CD4-positive, CD25-positive, alpha-beta regulatory T cell (primary cell): ENCODE data around the gene DNAH9. TPM values are rescaled to one million over a fixed set of nuclear protein-coding genes. Genes with fewer than 3 reads are reported as not detected.
A peak's percentile ranks its signal among the peaks of the same experiment; 100 is the strongest.

Experiments
- ATAC-seq, 2 donors: fragments of 150-1000 bp; cut with Tn5 transposase; one replicate each; pipeline ENCODE4 v1.10.0; 2021; ENCODE audit warnings: low read depth in 2 of 2, moderate number of reproducible peaks in 2 of 2, moderate library complexity in 1 of 2
- DNase-seq, 3 donors: peaks; one replicate each; pipeline versions ENCODE4 v3.0.0 to v3.0.0-alpha.2; 2012 to 2022; ENCODE audit warnings: mixed read lengths in 1 of 3
- H3K27ac ChIP-seq: one replicate; pipeline ENCODE4 v1.7.0; 2013; ENCODE audit warnings: mild to moderate bottlenecking, low read length; ENCODE audit not compliant: insufficient read depth, poor library complexity, severe bottlenecking
- H3K27me3 ChIP-seq: one replicate; pipeline ENCODE4 v1.7.0; 2013; ENCODE audit warnings: low read length; ENCODE audit not compliant: control insufficient read depth, insufficient read depth
- H3K36me3 ChIP-seq: one replicate; pipeline ENCODE4 v1.7.0; 2013; ENCODE audit warnings: mild to moderate bottlenecking, low read length, moderate library complexity; ENCODE audit not compliant: control insufficient read depth, insufficient read depth
- H3K4me1 ChIP-seq: 2 replicates; pipeline ENCODE4 v1.7.0; 2013; ENCODE audit warnings: mild to moderate bottlenecking, low read length; ENCODE audit not compliant: insufficient read depth, control insufficient read depth, poor library complexity, severe bottlenecking
- H3K4me3 ChIP-seq: one replicate; pipeline ENCODE4 v1.7.0; 2013; ENCODE audit warnings: low read depth, mild to moderate bottlenecking, low read length, moderate library complexity
- H3K9me3 ChIP-seq, 2 experiments: 1 replicate in 1 of 2; 2 replicates in 1 of 2; pipeline ENCODE4 v1.7.0; 2013; ENCODE audit warnings: low read length in 2 of 2, mild to moderate bottlenecking in 1 of 2, moderate library complexity in 1 of 2; ENCODE audit not compliant: control insufficient read depth in 2 of 2
- H3K27ac Mint-ChIP-seq, 3 donors: one replicate each; pipeline ENCODE4 v1.8.0; 2020 to 2022; ENCODE audit warnings: mild to moderate bottlenecking in 3 of 3, mixed read lengths in 3 of 3, moderate library complexity in 2 of 3
- H3K27me3 Mint-ChIP-seq: one replicate; pipeline ENCODE4 v1.8.0; 2022; ENCODE audit warnings: mild to moderate bottlenecking, mixed read lengths
- H3K36me3 Mint-ChIP-seq: one replicate; pipeline ENCODE4 v1.8.0; 2020; ENCODE audit warnings: mixed read lengths
- H3K4me1 Mint-ChIP-seq, 4 donors: one replicate each; pipeline ENCODE4 v1.8.0; 2020 to 2022; ENCODE audit warnings: mixed read lengths in 4 of 4, mild to moderate bottlenecking in 1 of 4
- H3K4me3 Mint-ChIP-seq, 4 donors: one replicate each; pipeline ENCODE4 v1.8.0; 2020 to 2022; ENCODE audit warnings: mild to moderate bottlenecking in 4 of 4, mixed read lengths in 4 of 4, moderate library complexity in 3 of 4
- H3K9me3 Mint-ChIP-seq, 7 donors: one replicate each; pipeline ENCODE4 v1.8.0; 2020 to 2022; ENCODE audit warnings: mixed read lengths in 7 of 7, mild to moderate bottlenecking in 3 of 7, moderate library complexity in 2 of 7
- polyA plus RNA-seq, 4 donors: library from polyadenylated mRNA; unstranded; fragments of 300-500 nt; fragmentation: Illumina TruSeq; gene quantifications; one replicate each; pipeline ENCODE4 v1.2.3, GENCODE V29; 2021
- total RNA-seq: library from RNA; stranded (reverse); gene quantifications from one replicate; pipeline ENCODE4 v1.2.3, GENCODE V29; 2022

Gene DNAH9
- total and polyA plus RNA-seq, 5 donors from 2014 or later: not detected

DNA sequence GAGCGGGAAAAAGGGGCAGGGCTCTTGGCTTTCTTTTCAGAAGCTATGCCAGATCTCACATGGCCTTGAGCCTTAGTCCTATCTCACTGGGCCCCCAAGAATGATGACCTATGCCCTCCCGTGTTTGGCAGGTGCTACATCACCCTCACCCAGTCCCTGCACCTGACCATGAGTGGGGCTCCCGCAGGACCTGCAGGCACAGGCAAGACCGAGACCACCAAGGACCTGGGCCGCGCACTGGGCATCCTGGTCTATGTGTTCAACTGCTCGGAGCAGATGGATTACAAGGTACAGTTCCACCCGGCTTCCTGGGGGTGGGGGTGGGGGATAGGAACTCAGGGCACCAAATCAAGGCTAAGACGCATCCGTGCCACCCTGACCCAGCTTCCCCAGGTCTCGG, 120.9 kb downstream of the DNAH9 start:
- Histone ChIP-seq H3K4me3 (no peak overlapping the region), H3K36me3 (no peaks in the 10 kb centered on the region), H3K4me1 (no peaks in the 10 kb centered on the region), H3K27me3 (no peaks in the 10 kb centered on the region), H3K27ac (no peak overlapping the region), H3K9me3 (no peaks in the 10 kb centered on the region)
- Mint-ChIP-seq H3K4me1 (no peaks in the 10 kb centered on the region), H3K27ac (no peak overlapping the region), H3K4me3 (no peak overlapping the region), H3K9me3 (peaks cover 0 to 5% (median 2%) of the 10 kb centered on the region in 7 donors), H3K27me3 (no peaks in the 10 kb centered on the region), H3K36me3 (no peaks in the 10 kb centered on the region)
- no peak for DNase-seq
- ATAC-seq: no peak

DNA sequence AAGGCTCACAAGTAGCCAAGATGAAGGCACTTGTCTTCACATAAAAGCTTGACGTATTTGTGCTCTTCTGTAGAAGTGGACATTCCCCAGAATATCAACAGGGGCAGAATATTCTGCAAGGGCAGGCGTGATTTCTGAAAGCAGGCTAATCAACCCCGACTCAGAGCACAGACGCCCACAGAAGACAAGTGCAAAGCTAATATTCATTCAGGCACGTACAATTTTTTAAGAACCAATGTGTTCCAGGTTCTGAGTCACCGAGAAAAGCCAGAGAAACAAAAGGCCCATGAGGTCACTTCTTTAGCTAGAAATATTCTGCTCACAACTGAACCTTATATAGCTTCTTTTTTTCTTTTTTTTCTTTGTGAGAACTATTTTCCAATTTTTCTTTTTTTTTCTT, 121.6 kb downstream of the DNAH9 start:
- ATAC-seq (no peak), DNase-seq (no peak)
- Mint-ChIP-seq H3K27me3 (no peaks in the 10 kb centered on the region), H3K27ac (no peak overlapping the region), H3K36me3 (no peaks in the 10 kb centered on the region), H3K4me1 (no peaks in the 10 kb centered on the region), H3K9me3 (peaks cover 0 to 5% (median 2%) of the 10 kb centered on the region in 7 donors), H3K4me3 (no peak overlapping the region)
- Histone ChIP-seq H3K27me3 (no peaks in the 10 kb centered on the region), H3K4me1 (no peaks in the 10 kb centered on the region), H3K27ac (no peak overlapping the region), H3K9me3 (no peaks in the 10 kb centered on the region), H3K36me3 (no peaks in the 10 kb centered on the region), H3K4me3 (no peak overlapping the region)

DNA sequence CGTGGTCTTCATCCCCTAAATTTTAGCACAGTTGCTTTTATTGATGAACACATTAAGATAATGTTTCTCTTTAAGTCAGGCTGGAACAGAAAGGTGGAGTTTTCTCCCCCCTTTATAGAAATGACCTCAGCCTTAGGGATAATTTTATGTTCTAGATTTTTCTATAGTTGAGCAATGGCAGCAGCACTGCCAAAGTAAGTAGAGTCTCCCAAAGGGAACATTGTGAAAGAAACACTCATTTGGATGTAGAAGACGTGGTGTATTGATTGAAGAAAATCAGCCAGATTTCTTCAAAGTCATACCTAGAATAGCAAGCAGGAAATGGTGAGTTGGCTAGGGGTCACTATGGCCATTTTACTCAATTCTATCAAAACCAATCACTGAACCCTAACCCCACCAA, 122.5 kb downstream of the DNAH9 start:
- Histone ChIP-seq H3K4me1 (no peaks in the 10 kb centered on the region), H3K27ac (no peak overlapping the region), H3K27me3 (no peaks in the 10 kb centered on the region), H3K36me3 (no peaks in the 10 kb centered on the region), H3K4me3 (no peak overlapping the region), H3K9me3 (no peaks in the 10 kb centered on the region)
- H3K27ac Mint-ChIP-seq: no peak overlapping the region
- no peak overlapping the region for H3K4me3 Mint-ChIP-seq
- no peaks in the 10 kb centered on the region for H3K4me1 Mint-ChIP-seq
- H3K27me3 Mint-ChIP-seq: no peaks in the 10 kb centered on the region
- peaks cover 0 to 5% (median 2%) of the 10 kb centered on the region in 7 donors for H3K9me3 Mint-ChIP-seq
- no peaks in the 10 kb centered on the region for H3K36me3 Mint-ChIP-seq
- no peak for ATAC-seq
- DNase-seq: no peak

DNA sequence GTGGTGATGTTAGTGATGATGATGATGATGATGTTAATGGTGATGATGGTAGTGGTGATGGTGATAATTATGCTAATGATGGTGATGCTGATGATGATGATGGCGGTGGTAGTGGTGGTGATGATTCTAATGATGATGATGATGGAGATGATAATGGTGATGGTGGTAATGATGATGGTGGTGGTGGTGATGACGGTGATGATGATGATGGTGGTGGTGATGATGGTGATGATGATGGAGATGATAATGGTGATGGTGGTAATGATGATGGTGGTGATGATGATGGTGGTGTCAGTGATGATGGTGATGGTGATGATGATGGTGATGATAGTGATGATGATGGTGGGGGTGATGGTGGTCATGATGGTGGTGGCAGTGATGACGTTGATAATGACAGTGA, 132.5 kb downstream of the DNAH9 start:
- Histone ChIP-seq H3K36me3 (no peaks in the 10 kb centered on the region), H3K4me1 (no peaks in the 10 kb centered on the region), H3K9me3 (no peaks in the 10 kb centered on the region), H3K27ac (no peak overlapping the region), H3K4me3 (no peak overlapping the region), H3K27me3 (no peaks in the 10 kb centered on the region)
- H3K9me3 Mint-ChIP-seq: peaks cover 0 to 10% (median 5%) of the 10 kb centered on the region in 7 donors
- no peaks in the 10 kb centered on the region for H3K36me3 Mint-ChIP-seq
- H3K4me3 Mint-ChIP-seq: no peak overlapping the region
- H3K27ac Mint-ChIP-seq: no peak overlapping the region
- H3K27me3 Mint-ChIP-seq: no peaks in the 10 kb centered on the region
- DNase-seq: no peak
- no peaks in the 10 kb centered on the region for H3K4me1 Mint-ChIP-seq
- ATAC-seq: no peak

DNA sequence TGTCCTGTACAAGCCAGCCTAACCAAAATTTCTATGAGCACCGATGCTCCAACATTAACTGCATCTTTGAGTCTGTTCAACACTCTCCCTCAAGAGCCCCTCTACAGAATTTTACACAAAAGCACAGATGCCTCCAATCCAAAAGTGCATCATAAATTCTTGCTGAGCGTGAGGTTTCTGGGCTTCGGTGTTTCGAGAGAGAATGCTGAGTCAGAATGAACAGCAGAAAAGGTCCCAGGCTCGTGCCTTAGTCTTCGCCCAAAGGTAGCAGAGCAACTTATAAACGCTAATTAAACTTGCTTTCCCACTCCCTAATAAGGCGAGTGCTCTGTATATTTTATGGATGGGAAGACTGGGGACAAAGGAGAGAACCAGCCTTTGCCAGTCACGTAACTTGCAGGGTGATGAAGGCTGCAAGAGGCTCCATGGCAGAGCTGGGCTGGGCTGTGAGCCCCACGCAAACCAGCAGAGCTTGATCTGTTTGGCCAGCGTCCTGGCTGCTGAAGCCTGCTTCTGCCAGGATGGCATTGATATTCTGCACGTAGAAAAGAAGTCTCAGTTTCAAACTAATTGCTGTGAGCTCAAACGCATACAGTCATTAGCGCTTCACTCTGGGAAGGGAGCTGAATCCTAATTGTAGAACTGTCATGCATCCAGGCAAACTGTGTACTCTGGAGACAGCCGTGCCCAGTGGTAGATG, 138.5 kb downstream of the DNAH9 start:
- Histone ChIP-seq H3K27ac (no peak overlapping the region), H3K4me3 (no peak overlapping the region), H3K9me3 (no peaks in the 10 kb centered on the region), H3K36me3 (no peaks in the 10 kb centered on the region), H3K4me1 (no peaks in the 10 kb centered on the region), H3K27me3 (no peaks in the 10 kb centered on the region)
- Mint-ChIP-seq H3K4me3 (no peak overlapping the region), H3K27ac (no peak overlapping the region), H3K27me3 (no peaks in the 10 kb centered on the region), H3K9me3 (peaks cover 0 to 9% (median 4%) of the 10 kb centered on the region in 7 donors), H3K36me3 (no peaks in the 10 kb centered on the region), H3K4me1 (no peaks in the 10 kb centered on the region)
- ATAC-seq (no peak), DNase-seq (no peak)

DNA sequence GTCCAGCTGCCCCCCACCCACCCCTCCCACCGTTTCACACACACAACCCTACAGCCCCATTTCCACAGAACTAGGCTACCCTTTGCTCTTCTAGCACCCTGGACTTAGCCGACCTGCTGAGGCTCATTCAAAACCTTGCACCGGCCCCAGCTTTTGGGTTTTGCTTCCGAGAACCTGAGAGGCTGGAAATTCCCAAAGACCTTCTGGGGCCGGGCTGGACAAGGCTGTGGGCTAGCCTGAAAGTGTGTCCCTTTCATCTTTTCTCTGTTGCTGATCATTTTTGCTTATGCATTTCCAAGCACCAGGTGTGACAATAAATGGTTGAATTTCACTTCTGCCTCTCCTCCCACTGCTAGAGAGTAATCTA, 139.0 kb downstream of the DNAH9 start:
- no peak for DNase-seq
- no peaks in the 10 kb centered on the region for H3K27me3 Mint-ChIP-seq
- H3K36me3 Mint-ChIP-seq: no peaks in the 10 kb centered on the region
- no peak overlapping the region for H3K4me3 Mint-ChIP-seq
- Histone ChIP-seq H3K36me3 (no peaks in the 10 kb centered on the region), H3K9me3 (no peaks in the 10 kb centered on the region), H3K27ac (no peak overlapping the region), H3K4me3 (no peak overlapping the region), H3K27me3 (no peaks in the 10 kb centered on the region), H3K4me1 (no peaks in the 10 kb centered on the region)
- no peak for ATAC-seq
- H3K4me1 Mint-ChIP-seq: no peaks in the 10 kb centered on the region
- no peak overlapping the region for H3K27ac Mint-ChIP-seq
- H3K9me3 Mint-ChIP-seq: peaks cover 0 to 9% (median 4%) of the 10 kb centered on the region in 7 donors

DNA sequence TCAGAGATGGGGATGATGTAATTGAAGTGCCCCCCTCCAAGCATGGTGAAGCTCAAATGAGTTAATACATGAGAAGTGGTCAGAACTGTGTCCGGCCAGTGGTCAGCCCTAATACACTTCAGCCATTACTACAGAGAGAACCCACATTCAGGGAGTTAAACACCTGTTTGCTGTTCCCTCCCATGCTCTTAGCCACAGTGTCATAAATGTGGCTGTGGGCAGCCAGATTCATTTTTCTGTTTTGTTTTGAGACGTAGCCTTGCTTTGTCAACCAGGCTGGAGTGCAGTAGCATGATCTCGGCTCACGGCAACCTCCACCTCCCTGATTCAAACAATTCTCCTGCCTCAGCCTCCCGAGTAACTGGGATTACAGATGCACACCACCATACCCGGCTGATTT, 139.9 kb downstream of the DNAH9 start:
- H3K27me3 ChIP-seq: no peaks in the 10 kb centered on the region
- DNase-seq (no peak), ATAC-seq (no peak)
- no peak overlapping the region for H3K27ac Mint-ChIP-seq
- H3K27ac ChIP-seq: no peak overlapping the region
- H3K36me3 Mint-ChIP-seq: no peaks in the 10 kb centered on the region
- no peaks in the 10 kb centered on the region for H3K4me1 Mint-ChIP-seq
- no peaks in the 10 kb centered on the region for H3K4me1 ChIP-seq
- no peaks in the 10 kb centered on the region for H3K36me3 ChIP-seq
- peaks cover 0 to 3% (median 0%) of the 10 kb centered on the region in 7 donors for H3K9me3 Mint-ChIP-seq
- H3K27me3 Mint-ChIP-seq: no peaks in the 10 kb centered on the region
- H3K4me3 Mint-ChIP-seq: no peak overlapping the region
- H3K9me3 ChIP-seq: no peaks in the 10 kb centered on the region
- H3K4me3 ChIP-seq: no peak overlapping the region

DNA sequence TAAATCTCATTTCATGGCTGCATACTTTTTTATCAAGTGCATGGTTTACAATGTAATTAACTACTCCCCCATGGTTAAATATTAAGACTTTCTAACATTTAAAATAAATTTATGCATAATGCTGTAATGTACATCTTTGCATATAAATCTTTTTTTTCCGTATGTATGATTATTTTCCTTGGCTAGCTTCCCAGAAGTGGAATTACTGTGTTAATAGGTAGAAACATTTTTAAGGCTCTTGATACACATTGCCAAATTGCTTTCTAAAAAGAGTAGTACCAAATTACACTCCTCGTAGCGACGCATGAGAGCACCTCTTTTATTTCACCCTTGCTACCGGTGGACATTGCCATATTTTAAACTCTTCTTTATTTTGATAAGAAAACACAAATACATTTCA, 141.1 kb downstream of the DNAH9 start:
- DNase-seq (no peak), ATAC-seq (no peak)
- H3K36me3 Mint-ChIP-seq: no peaks in the 10 kb centered on the region
- H3K4me3 ChIP-seq: no peak overlapping the region
- H3K36me3 ChIP-seq: no peaks in the 10 kb centered on the region
- H3K27ac ChIP-seq: no peak overlapping the region
- H3K4me1 ChIP-seq: no peaks in the 10 kb centered on the region
- no peaks in the 10 kb centered on the region for H3K9me3 ChIP-seq
- H3K4me1 Mint-ChIP-seq: no peaks in the 10 kb centered on the region
- no peaks in the 10 kb centered on the region for H3K27me3 Mint-ChIP-seq
- H3K4me3 Mint-ChIP-seq: no peak overlapping the region
- peak overlapping the region in 1 of 3 donors; percentile 63 for H3K27ac Mint-ChIP-seq
- H3K27me3 ChIP-seq: no peaks in the 10 kb centered on the region
- peaks cover 0 to 4% (median 0%) of the 10 kb centered on the region in 7 donors for H3K9me3 Mint-ChIP-seq
